ENCODE results near the gene ERC1.
"Not testable (repeated sequence)": the region's sequence is repeated elsewhere in the genome, so short reads cannot be mapped to it uniquely, and the experiment has no call there.

ERC1 gene

DNA sequence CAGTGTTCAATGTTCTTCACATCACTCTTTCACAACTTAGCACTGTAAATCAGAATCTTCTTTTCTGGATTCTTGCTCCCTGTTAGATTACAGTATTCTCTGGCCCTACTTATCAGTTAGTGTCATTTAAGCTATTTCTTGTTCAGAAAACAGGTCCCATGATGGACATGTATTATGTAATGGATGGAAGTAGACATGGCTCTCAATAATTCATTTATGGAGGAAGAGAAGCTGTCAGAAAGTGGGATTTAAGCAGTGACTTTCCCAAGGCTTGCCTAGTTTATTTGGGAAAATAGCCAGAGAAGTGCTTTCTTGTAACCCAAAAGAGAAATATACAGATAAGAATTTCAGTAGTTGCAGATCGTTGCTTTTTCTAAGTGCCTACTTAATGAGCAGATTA lies 1.6 kb downstream of the ERC1 start:
- no peaks in the 10 kb centered on the region for H3K9me3 ChIP-seq (ENCODE audit: severe bottlenecking)
- H3K36me3 ChIP-seq: peaks cover 6% of the 10 kb centered on the region
- H3K27ac ChIP-seq: no peak overlapping the region
- TF ChIP-seq, protein P1, sequence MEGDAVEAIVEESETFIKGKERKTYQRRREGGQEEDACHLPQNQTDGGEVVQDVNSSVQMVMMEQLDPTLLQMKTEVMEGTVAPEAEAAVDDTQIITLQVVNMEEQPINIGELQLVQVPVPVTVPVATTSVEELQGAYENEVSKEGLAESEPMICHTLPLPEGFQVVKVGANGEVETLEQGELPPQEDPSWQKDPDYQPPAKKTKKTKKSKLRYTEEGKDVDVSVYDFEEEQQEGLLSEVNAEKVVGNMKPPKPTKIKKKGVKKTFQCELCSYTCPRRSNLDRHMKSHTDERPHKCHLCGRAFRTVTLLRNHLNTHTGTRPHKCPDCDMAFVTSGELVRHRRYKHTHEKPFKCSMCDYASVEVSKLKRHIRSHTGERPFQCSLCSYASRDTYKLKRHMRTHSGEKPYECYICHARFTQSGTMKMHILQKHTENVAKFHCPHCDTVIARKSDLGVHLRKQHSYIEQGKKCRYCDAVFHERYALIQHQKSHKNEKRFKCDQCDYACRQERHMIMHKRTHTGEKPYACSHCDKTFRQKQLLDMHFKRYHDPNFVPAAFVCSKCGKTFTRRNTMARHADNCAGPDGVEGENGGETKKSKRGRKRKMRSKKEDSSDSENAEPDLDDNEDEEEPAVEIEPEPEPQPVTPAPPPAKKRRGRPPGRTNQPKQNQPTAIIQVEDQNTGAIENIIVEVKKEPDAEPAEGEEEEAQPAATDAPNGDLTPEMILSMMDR (IDR thresholded peaks at IDR 0.05; ENCODE audit: low read depth, low read length): no peak
- no peak for DNase-seq
- H3K27me3 ChIP-seq (ENCODE audit: insufficient read depth, low read depth, severe bottlenecking): no peaks in the 10 kb centered on the region
- H3K4me3 ChIP-seq (ENCODE audit: low read depth, low read length): peak overlapping the region; percentile 83; the same call in 1 of the 2 replicates

DNA sequence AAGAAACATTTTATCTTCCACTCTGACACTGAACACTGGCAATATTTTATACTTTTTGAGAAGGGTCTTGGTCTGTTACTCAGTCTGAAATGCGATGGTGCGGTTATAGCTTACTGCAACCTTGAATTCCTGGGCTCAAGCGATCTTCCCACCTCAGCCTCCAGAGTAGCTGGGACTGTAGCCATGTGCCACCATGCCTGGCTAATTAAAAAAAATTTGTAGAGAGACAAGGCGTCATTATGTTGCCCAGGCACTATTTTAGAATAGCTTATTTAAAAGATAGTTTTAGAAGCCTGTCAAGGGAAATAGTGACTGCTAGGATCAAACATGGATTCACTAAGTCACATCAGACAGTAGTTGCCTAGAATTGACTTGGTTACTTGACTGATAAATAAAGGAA lies 5.9 kb downstream of the ERC1 start:
- Histone ChIP-seq H3K4me3 (ENCODE audit: low read depth, low read length) (no peak overlapping the region), H3K9me3 (ENCODE audit: severe bottlenecking) (no peaks in the 10 kb centered on the region), H3K27me3 (ENCODE audit: insufficient read depth, low read depth, severe bottlenecking) (no peaks in the 10 kb centered on the region), H3K27ac (no peak overlapping the region), H3K36me3 (no peaks in the 10 kb centered on the region)
- DNase-seq: no peak
- TF ChIP-seq, protein P1 (IDR thresholded peaks at IDR 0.05; ENCODE audit: low read depth, low read length): no peak

DNA sequence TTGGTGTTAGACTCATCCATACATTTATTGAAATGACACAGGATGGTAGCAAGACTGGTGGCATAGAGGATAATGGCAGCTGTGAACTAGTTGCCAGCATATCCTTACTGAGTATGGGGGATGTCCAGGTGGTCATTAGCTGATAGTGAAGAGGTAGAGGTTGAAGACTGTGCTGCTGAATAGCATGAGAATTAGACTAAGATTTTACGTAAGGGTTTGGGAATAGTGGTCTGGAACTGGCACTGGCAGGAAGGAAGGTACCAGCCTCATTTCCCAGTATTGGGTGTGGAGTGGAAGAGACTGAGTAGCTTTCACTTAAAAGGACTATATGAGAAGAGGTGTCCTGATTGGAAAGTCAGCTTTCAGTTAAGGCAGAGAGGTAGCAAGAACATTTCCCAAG lies 6.5 kb downstream of the ERC1 start:
- Histone ChIP-seq H3K27ac (no peak overlapping the region), H3K36me3 (no peaks in the 10 kb centered on the region), H3K9me3 (ENCODE audit: severe bottlenecking) (no peaks in the 10 kb centered on the region), H3K4me3 (ENCODE audit: low read depth, low read length) (no peak overlapping the region), H3K27me3 (ENCODE audit: insufficient read depth, low read depth, severe bottlenecking) (no peaks in the 10 kb centered on the region)
- DNase-seq: no peak
- TF ChIP-seq, protein P1 (IDR thresholded peaks at IDR 0.05; ENCODE audit: low read depth, low read length): no peak

DNA sequence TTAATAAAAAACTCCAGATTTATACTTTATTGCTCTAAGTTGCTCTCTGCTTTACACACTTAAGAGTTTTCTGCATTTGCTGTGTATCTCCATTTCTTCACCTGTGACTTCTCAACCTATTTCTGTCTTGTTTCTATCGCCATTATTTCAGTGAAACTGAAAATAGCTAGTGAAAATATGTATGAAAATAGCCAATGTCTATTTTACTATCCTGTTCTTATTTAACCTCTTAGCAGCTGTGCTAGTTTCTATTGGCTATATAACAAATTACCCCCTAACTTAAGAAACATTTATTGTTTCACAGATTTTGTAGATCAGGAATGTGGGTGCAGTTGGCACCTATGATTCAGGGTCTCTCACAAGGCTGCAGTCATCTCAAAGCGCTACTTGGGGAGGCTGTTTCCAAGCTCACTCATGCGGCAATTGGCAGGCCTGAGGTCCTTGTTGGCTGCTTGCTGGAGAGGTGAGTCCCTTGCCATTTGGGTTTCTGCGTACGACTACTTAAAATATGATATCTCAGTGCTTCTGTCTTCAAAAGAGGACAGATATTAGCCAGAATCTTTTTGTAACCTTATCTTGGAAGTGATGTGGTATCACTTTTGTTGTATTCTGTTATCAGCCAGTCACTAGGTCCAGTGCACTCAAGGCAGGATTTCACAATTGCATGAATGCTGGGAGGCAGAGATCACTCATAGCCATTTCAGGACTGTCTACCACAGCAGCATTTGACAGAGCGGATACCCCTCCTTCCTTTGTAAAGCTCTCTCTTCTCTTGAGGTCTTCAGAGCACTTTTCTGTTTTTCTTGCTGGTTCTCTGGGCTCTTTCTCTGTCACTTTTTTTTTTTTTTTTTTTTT lies 7.2 kb downstream of the ERC1 start:
- TF ChIP-seq, protein P1 (IDR thresholded peaks at IDR 0.05; ENCODE audit: low read depth, low read length): no peak
- no peak overlapping the region for H3K4me3 ChIP-seq (ENCODE audit: low read depth, low read length)
- no peaks in the 10 kb centered on the region for H3K36me3 ChIP-seq
- H3K27ac ChIP-seq: no peak overlapping the region
- DNase-seq: no peak
- H3K27me3 ChIP-seq (ENCODE audit: insufficient read depth, low read depth, severe bottlenecking): no peaks in the 10 kb centered on the region
- no peaks in the 10 kb centered on the region for H3K9me3 ChIP-seq (ENCODE audit: severe bottlenecking)

DNA sequence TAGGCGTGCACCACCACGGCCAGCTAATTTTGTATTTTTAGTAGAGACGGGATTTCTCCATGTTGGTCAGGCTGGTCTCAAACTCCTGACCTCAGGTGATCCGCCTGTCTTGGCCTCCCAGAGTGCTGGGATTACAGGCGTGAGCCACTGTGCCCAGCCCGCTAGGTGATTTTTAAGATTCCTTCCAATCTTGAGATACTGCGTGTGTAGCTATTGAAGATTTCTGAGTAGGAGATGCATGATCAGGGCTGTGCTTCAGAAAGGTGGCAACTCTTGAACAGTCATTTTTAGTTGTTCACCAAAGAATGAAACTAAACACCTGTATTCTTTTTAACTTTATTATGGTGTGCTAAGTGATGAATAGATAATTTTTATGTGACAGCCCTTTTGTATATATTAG lies 8.7 kb downstream of the ERC1 start:
- not testable (repeated sequence) for H3K27me3 ChIP-seq (ENCODE audit: insufficient read depth, low read depth, severe bottlenecking); H3K4me3 ChIP-seq (ENCODE audit: low read depth, low read length); H3K9me3 ChIP-seq (ENCODE audit: severe bottlenecking); H3K36me3 ChIP-seq; H3K27ac ChIP-seq; DNase-seq

DNA sequence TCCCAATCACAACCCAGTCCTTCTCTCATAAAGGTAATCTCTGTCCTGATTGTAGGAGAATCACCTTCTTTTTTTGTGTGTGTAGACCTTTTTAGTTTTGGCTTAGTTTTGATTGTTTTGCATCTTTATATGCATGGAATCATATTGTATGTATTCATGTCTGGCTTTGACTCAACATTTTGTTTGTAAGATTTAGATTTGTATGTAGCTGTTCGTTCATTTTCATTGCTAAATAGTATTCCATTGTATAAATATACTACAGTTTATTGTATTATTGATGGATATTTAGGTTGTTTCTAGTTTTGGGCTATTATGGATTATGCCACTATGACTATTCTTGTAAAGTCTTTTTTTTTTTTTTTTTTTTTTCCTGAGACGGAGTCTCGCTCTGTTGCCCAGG lies 10.5 kb downstream of the ERC1 start:
- H3K36me3 ChIP-seq: no peaks in the 10 kb centered on the region
- no peak overlapping the region for H3K4me3 ChIP-seq (ENCODE audit: low read depth, low read length)
- DNase-seq: no peak
- no peaks in the 10 kb centered on the region for H3K9me3 ChIP-seq (ENCODE audit: severe bottlenecking)
- TF ChIP-seq, protein P1 (IDR thresholded peaks at IDR 0.05; ENCODE audit: low read depth, low read length): no peak
- H3K27ac ChIP-seq: no peak overlapping the region
- H3K27me3 ChIP-seq (ENCODE audit: insufficient read depth, low read depth, severe bottlenecking): no peaks in the 10 kb centered on the region

Measured in WERI-Rb-1 (cell line).